Fibroblast of the aortic adventitia (primary cell): Measurements from ENCODE around the gene TOM1L2. TPM values are rescaled to one million over a fixed set of nuclear protein-coding genes. Genes with fewer than 3 reads are reported as not detected.

ENCODE experiments used
- DNase-seq: peaks from one replicate; pipeline ENCODE4 v3.0.0-alpha.2; 2010; ENCODE audit warnings: low read depth
- H3K4me3 ChIP-seq: 2 replicates; pipeline ENCODE4 v1.5.1; 2011; ENCODE audit warnings: low read depth, mild to moderate bottlenecking, control low read depth, low read length, moderate library complexity
- total RNA-seq: library from RNA; depleted of rRNA; stranded (reverse); fragments of >200 nt; gene quantifications from 2 replicates; pipeline ENCODE4 v1.2.3, GENCODE V29; 2012; ENCODE audit warnings: low replicate concordance
- TF ChIP-seq, protein P1 (sequence below): IDR thresholded peaks from 2 replicates; pipeline ENCODE4 v1.5.1; 2011; ENCODE audit warnings: mild to moderate bottlenecking, low read length, control low read depth, inconsistent platforms; ENCODE audit not compliant: insufficient read depth

The TOM1L2 gene
- total RNA-seq, 1 donor = 40.3 TPM

DNA sequence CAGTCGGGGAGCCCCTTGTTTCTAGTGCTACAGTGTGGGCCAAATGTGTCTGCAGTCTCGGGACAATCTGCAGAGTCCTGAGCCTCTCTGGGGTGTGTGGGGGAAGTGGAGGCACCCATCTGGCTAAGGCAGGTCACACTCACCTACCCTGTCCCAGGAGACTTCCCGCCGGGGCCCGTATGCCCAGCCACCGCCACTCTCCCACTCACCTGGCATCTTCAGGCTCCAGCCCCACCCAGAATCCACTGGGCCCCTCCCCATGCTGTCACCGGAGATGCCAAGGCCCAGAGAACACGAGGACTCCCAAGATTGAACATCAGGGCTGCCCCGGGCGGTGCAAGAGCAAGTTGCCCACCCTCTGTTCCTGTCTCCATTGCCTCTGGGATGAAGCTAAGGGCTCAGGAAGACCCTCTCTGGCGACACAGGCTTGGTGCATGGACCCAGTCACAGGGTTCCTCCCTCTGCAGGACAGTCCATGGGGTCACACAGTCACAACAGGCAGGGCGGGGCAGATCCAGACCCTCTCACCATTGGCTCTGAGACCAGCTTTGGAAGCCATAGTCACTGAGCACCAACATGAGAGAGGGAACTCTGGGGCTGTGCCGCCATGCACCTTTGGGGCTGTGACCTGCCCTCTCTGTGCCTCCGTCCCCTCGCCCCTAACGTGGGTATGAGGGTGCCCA, 173.5 kb downstream of the TOM1L2 start:
- TF ChIP-seq, protein P1, sequence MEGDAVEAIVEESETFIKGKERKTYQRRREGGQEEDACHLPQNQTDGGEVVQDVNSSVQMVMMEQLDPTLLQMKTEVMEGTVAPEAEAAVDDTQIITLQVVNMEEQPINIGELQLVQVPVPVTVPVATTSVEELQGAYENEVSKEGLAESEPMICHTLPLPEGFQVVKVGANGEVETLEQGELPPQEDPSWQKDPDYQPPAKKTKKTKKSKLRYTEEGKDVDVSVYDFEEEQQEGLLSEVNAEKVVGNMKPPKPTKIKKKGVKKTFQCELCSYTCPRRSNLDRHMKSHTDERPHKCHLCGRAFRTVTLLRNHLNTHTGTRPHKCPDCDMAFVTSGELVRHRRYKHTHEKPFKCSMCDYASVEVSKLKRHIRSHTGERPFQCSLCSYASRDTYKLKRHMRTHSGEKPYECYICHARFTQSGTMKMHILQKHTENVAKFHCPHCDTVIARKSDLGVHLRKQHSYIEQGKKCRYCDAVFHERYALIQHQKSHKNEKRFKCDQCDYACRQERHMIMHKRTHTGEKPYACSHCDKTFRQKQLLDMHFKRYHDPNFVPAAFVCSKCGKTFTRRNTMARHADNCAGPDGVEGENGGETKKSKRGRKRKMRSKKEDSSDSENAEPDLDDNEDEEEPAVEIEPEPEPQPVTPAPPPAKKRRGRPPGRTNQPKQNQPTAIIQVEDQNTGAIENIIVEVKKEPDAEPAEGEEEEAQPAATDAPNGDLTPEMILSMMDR = no peak
- no peak for DNase-seq
- no peak overlapping the region for H3K4me3 ChIP-seq

- TF ChIP-seq, protein P1 = no peak
- DNase-seq = no peak
- no peak overlapping the region for H3K4me3 ChIP-seq
These were observed 174.1 kb downstream of the TOM1L2 start for GRCh38 chr17:17798010-17798556.

DNA sequence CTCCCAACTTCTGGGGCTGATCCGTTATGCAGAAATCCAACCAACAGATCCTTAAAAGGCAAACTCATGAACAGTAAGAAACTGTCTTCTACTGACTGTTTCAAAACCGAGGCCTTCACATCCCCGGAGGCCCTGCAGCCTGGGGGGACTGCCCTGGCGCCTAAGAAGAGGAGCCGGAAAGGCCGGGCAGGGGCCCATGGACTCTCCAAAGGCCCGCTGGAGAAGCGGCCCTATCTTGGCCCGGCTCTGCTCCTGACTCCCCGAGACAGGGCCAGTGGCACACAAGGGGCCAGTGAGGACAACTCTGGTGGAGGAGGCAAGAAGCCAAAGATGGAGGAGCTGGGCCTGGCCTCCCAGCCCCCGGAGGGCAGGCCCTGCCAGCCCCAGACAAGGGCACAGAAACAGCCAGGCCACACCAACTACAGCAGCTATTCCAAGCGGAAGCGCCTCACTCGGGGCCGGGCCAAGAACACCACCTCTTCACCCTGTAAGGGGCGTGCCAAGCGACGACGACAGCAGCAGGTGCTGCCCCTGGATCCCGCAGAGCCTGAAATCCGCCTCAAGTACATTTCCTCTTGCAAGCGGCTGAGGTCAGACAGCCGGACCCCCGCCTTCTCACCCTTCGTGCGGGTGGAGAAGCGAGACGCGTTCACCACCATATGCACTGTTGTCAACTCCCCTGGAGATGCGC, 174.9 kb downstream of the TOM1L2 start:
- TF ChIP-seq, protein P1 = no peak

DNA sequence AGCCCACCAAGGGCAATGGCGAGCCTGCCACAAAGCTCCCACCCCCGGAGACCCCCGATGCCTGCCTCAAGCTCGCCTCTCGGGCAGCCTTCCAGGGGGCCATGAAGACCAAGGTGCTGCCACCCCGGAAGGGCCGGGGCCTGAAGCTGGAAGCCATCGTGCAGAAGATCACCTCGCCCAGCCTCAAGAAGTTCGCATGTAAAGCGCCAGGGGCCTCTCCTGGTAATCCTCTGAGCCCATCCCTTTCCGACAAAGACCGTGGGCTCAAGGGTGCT, 175.5 kb downstream of the TOM1L2 start:
- TF ChIP-seq, protein P1 = no peak
- no peak for DNase-seq
- H3K4me3 ChIP-seq = no peak overlapping the region

More for the DNA sequence above, 174.9 kb downstream of the TOM1L2 start:
- no peak overlapping the region for H3K4me3 ChIP-seq
- no peak for DNase-seq

DNA sequence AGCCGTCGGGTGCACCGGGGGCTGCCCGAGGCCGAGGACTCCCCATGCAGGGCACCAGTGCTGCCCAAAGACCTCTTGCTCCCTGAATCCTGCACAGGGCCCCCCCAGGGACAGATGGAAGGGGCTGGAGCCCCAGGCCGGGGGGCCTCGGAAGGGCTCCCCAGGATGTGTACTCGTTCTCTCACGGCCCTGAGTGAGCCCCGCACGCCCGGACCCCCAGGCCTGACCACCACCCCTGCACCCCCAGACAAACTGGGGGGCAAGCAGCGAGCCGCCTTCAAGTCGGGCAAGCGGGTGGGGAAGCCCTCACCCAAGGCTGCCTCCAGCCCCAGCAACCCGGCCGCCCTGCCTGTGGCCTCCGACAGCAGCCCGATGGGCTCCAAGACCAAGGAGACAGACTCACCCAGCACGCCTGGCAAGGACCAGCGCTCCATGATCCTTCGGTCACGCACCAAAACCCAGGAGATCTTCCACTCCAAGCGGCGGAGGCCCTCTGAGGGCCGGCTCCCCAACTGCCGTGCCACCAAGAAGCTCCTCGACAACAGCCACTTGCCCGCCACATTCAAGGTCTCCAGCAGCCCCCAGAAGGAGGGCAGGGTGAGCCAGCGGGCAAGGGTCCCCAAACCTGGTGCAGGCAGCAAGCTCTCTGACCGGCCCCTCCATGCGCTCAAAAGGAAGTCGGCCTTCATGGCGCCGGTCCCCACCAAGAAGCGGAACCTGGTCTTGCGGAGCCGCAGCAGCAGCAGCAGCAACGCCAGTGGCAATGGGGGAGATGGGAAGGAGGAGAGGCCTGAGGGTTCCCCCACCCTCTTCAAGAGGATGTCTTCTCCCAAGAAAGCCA, 176.0 kb downstream of the TOM1L2 start:
- no peak for DNase-seq
- no peak overlapping the region for H3K4me3 ChIP-seq
- TF ChIP-seq, protein P1 = no peak

DNA sequence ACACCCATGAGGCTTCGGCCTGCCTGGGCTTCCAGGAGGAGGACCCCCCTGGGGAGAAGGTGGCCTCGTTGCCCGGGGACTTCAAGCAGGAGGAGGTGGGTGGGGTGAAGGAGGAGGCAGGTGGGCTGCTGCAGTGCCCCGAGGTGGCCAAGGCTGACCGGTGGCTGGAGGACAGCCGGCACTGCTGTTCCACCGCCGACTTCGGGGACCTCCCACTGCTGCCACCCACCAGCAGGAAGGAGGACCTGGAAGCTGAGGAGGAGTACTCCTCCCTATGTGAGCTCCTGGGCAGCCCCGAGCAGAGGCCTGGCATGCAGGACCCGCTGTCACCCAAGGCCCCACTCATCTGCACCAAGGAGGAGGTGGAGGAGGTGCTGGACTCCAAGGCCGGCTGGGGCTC, 176.9 kb downstream of the TOM1L2 start:
- no peak overlapping the region for H3K4me3 ChIP-seq
- DNase-seq = no peak
- TF ChIP-seq, protein P1 = no peak
